GM13977 (cell line): ENCODE results near the gene FAM72B.
"Not testable (repeated sequence)": the region's sequence is repeated elsewhere in the genome, so short reads cannot be mapped to it uniquely, and the experiment has no call there.

ENCODE experiments used
- DNase-seq: peaks from one replicate; pipeline ENCODE4 v3.0.0; 2012; ENCODE audit warnings: low spot score
- in situ Hi-C: fragments of 300-500 bp; cut with MboI; formaldehyde crosslinking; loops from one replicate; pipeline ENCODE4 v1.12.0; 2022; ENCODE audit warnings: low sequenced_read_pairs, low pct_unique_long_range_greater_than_20kb, mixed read lengths, inconsistent platforms; ENCODE audit not compliant: unreplicated experiment

Gene FAM72B

DNA sequence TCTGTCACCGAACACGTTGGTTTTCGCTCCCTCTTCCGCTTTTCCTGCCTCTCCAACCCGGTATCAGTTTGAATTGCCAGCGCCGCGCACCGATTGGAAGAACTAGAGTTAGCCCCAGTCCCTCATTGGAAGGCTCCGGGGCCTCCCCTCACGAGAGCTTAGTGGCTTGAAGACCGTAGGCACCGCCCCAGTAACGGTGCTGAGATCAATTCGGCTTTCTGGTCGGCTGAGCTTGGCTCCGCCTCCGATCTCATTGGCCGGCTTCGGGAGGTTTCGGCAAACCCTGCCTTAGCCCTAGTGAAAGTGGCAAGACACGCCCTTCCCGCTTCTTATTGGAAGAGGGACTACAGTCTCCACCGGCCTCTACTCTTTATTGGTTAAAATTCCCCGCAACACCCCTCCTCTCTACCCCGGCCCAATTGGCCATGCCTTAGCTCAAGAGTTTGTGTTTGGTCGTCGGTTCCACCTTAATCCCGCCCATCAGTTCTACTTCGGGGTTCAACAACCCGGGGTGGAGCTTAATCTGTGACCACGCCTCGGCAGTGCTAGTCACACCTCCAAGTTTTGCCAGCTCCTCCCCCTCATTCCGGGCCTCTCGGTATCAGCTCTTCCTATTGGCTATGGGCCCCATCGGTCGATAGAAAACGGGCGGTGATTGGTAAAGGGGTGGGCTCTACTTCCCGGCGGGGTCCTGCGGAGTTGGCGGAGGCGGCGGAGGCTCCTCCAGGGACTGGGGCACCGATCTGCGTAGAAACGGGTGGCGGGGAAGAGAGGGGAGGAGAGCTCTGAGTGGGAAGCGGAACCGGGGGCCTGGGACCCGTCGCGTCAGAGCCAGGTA lies at the start of gene FAM72B, which contains the start of gene SRGAP2C:
TSS of gene FAM72B (minus strand) at position 51 of the 838 bp plus-strand sequence. CDS start 851 bp downstream, outside the sequence.
TSS of gene SRGAP2C (plus strand) at position 686 of the 838 bp plus-strand sequence. CDS start 2,472 bp downstream, outside the sequence.
- DNase-seq: peak; percentile 84
- in situ Hi-C loops: not testable (repeated sequence)

- DNase-seq, in situ Hi-C loops: not testable (repeated sequence)
These were observed 48.4 kb upstream of the FAM72B start for GRCh38 chr1:121232445-121233125.

DNA sequence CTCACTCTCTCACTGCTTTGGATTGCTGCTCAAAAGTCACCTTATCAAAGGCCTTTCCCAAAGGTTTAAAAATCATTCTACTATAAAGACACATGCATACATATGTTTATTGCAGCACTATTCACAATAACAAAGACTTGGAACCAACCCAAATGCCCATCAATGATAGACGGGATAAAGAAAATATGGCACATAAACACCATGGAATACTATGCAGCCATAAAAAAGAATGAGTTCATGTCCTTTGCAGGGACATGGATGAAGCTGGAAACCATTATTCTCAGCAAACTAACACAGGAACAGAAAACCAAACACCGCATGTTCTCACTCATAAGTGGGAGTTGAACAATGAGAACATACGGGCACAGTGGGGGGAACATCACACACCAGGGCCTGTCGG lies 46.5 kb upstream of the FAM72B start:
- DNase-seq, in situ Hi-C loops: not testable (repeated sequence)

DNA sequence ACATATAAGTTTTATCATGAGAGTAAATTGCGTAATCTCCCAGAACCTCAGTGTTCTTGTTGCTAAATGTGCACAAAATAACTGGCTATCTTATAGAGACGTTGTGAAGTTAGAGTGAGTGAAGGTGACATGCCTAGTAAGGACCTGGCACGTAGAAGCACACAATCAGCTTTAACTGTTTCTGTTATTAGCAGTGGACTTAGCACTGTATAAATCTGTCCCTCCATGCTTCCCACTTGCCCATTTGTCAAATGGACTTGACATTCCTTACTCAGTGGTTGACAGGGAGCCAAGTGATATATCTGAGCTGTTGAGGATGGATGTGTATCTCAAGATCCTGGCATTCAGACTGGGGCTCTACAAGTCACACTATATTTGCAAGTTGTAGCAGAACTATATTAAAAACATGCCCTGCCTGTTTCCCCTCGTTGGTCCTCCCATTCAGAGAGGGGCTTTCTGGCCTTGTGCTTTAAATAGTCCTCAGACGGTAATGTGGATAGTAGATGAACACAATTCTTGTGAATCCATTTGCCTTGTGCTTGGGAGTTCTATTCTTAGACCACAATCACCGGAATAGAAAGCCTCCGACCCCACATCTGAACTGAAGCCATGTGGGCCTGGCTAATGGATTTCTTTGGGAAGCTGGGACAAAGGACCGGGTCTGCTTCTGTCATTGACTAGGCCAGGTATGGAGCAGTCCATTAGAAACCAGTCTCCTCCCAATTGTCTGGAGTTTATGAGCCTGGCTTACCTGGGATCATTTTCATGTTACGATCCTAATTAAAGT lies 43.6 kb upstream of the FAM72B start:
- in situ Hi-C loops, DNase-seq: not testable (repeated sequence)

DNA sequence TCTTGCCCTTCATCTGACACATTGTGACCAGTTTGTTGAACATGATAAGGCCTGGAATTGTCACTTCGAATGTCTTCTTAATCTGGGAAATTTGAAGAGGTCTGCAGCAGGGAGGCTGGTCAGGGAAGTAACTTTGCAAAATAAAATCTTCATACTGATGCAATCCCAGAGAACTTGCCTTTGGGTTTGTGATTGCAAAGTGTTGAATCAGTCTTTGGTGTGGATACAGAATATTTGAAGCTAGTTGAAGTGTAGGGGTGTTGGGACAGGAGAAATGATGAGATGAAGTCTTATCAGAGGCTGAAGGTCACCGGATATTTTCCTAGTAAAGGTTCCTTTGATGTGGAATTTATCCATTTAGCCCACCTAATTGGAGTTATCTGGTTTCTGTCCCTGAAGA lies 42.8 kb upstream of the FAM72B start:
- DNase-seq, in situ Hi-C loops: not testable (repeated sequence)

DNA sequence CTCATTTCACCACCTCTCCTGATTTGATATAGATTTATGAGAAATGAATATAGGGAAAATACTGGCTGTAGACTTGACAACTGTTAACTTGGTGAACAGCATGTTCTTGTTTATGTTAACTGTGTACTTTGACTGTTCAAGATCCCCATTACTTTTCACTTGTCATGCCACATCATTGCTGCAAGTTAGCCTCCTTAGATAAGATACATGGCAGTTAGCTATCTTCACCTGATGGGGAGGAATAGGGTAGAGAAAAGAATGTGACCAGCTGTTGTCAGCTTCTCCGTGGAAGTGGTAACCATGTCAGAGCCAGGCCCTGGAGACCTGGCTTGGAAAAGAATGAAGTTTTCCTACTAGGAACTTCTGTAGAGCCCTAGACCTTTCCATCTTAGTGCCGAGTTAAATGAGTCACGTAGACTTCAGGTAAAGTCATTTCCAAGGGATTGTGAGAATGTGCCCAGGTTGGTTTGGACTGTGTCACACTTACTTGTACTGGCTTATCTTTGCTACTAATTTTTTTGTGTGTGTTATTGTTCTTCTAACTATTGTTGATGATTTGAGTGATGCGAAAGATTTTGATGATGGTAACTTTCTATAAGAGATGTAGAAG lies 42.3 kb upstream of the FAM72B start:
- DNase-seq, in situ Hi-C loops: not testable (repeated sequence)

- in situ Hi-C loops, DNase-seq: not testable (repeated sequence)
These were observed 40.6 kb upstream of the FAM72B start for GRCh38 chr1:121224714-121225113.

- peak; percentile 2 for DNase-seq
- in situ Hi-C loops: not testable (repeated sequence)
These were observed 37.6 kb upstream of the FAM72B start for GRCh38 chr1:121221770-121222169.

DNA sequence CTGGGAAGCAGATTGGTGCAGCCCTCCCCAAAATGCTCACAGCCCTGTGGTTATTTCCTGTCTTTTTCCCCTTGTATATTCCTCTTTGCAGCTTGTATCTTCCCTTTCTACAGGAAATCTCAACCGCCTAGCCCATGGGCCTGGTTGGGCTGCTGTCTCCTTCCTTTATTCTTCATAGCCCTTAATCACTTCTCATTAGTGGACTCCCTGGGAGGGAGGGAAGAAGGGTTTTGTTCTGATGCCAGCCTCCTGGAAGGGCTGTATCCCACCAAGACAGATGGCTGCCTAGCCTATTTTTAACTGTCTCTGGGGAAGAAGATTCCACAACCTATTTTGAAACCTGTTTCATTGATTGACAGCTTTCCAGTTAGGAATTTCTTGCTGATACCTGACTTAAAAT lies 32.5 kb upstream of the FAM72B start:
- in situ Hi-C loops: not testable (repeated sequence)

DNA sequence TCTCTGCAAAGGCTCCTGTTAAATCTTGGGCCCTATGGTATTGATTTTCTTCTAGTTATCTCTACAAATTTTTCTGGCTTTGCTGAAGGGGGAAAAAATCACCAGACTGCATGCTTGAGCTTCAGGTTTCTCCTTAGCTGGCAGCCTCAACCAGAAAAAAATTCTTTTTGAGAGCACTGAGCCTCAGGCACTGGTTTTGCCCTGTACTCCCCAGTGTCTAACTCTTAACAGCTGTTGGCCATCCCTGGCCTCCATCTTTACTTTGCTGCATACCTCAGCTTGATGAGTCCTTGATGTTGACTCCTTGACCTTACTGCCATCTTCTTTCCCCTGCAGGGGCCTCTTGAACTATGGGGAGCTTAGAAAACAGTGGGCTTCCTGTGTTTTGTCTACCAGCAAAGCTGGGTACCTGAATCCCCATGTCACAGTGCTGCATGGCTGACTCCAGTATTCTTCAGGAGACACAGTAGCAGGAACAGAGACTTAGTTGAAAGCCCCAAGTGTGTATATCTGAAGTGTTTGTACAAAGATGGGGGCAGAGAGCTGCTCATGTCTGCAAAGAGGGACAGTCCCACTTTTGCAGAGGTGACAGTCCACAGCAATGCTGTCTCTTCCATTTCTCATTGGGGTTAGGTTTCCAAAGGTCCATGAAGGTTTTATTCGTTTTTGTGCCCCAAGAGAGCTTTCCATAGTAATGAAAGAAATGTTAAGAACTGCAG lies 31.7 kb upstream of the FAM72B start:
- in situ Hi-C loops, DNase-seq: not testable (repeated sequence)

More for the DNA sequence above, 32.5 kb upstream of the FAM72B start:
- not testable (repeated sequence) for DNase-seq

- in situ Hi-C loops: not testable (repeated sequence)
These were observed 30.5 kb upstream of the FAM72B start for GRCh38 chr1:121214544-121215156.

GRCh38 chr1:121213491-121213890 lies 29.4 kb upstream of the FAM72B start:
- DNase-seq, in situ Hi-C loops: not testable (repeated sequence)

More at GRCh38 chr1:121214544-121215156, 30.5 kb upstream of the FAM72B start:
- DNase-seq: not testable (repeated sequence)

DNA sequence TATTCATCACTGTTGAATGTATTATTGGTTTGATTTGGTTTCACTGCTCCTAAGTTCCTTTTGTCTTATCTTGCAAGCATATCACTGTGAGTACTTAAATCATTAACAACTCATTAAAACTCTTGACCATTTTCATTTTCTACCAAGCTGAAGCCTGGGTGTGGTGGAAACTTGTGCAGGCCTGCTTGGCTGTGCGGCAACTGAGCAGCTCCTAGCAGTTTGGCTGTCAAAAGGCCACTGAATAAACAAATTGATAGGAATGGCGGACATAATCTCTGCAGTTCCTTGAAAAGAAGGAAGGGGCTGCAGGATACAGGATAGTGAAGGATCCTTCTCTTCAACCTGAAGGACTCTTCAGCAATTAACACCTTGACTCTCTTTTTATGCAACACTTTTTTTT lies 26.6 kb upstream of the FAM72B start:
- DNase-seq, in situ Hi-C loops: not testable (repeated sequence)

DNA sequence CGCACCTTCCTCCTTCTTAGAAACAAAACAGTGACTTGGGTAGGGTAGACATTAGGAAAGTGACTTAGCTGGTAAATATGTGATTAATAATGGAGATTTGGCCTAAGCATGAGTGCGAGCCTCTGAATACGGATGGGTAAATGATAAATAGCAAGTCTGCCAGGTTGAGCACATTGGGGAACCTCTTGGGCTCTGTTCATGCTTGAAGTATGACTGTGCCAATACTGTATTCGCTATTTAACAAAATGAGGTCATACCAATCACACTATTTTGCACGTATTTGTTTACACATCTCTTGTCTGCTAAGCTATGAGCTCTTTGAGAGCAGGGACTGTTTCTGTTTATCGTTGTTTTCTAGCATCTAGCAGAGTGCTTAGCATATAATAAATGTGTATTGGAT lies 24.2 kb upstream of the FAM72B start:
- DNase-seq, in situ Hi-C loops: not testable (repeated sequence)

DNA sequence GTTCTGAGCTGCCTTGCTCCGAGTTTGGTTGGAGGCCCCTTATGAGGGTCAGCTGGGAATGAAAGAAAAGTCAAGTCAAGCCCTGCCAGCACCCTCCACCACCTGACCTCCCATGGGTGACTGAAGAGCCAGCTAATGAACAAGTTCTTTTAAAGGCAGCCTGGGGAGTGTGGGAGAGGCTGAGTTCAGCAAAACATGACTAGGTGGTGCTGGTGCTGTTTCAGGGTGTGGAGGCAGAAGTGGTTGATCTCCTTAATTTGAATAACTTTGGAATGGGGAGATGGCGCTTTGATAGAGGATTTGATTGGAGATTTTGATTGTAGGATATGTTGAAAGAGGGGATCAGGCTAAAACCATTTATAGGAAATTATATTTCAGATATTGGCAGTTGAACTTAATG lies 23.2 kb upstream of the FAM72B start:
- DNase-seq, in situ Hi-C loops: not testable (repeated sequence)
